DOHH2 (cell line): Measurements from ENCODE around the gene LRRC2.

ENCODE experiments used
- EZH2phosphoT487 ChIP-seq: fragments of 200-600 bp; sonication (generic); IDR thresholded peaks from 2 replicates; pipeline ENCODE4 v1.6.1; 2017; ENCODE audit warnings: borderline replicate concordance, mild to moderate bottlenecking, antibody characterized with exemption, low read length, moderate library complexity, mixed read lengths
- TF ChIP-seq, protein P1 (sequence below): fragments of 200-600 bp; sonication (generic); IDR thresholded peaks from one replicate; pipeline ENCODE4 v1.5.1; 2014; ENCODE audit warnings: antibody characterized with exemption, mild to moderate bottlenecking, low read depth, low read length; ENCODE audit not compliant: poor library complexity, severe bottlenecking

DNA sequence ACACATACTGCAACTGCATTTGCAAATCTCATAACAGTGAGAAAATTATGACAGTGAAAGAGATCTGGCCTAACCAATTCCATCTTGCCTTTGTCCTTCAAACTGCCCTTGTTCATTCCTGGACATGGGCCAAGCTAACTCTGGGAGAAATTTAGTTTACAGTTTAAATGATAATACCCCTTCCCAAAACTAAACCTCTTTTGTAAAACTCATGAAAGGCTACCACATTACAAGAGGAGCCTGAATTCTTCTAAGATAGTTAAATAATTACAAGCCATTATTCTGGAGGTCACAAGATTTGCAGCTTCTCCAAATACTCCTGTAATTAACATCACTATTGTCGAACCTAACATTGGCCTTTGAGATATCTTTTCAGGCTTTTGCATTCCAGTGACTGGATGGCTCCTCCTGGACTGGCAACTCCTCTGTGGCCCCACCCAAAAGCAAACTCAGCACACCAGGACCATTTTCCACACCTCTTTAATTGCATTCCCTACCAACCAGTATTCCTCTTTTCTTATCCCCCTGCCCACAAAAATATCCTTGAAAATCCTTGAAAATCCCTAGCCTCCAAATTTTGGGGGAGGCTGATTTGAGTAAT is 37.4 kb upstream of the LRRC2 start:
- TF ChIP-seq, protein P1, sequence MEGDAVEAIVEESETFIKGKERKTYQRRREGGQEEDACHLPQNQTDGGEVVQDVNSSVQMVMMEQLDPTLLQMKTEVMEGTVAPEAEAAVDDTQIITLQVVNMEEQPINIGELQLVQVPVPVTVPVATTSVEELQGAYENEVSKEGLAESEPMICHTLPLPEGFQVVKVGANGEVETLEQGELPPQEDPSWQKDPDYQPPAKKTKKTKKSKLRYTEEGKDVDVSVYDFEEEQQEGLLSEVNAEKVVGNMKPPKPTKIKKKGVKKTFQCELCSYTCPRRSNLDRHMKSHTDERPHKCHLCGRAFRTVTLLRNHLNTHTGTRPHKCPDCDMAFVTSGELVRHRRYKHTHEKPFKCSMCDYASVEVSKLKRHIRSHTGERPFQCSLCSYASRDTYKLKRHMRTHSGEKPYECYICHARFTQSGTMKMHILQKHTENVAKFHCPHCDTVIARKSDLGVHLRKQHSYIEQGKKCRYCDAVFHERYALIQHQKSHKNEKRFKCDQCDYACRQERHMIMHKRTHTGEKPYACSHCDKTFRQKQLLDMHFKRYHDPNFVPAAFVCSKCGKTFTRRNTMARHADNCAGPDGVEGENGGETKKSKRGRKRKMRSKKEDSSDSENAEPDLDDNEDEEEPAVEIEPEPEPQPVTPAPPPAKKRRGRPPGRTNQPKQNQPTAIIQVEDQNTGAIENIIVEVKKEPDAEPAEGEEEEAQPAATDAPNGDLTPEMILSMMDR, result no peak
- TF ChIP-seq EZH2phosphoT487, result no peak
